HEK293T (cell line): Measurements from ENCODE around the gene USP13.

Experiments
- CTBP1 ChIP-seq: fragments of 450-650 bp; IDR thresholded peaks from 2 replicates; pipeline ENCODE4 v1.6.1; 2016; ENCODE audit warnings: borderline replicate concordance
- FOXM1 ChIP-seq: fragments of 450-650 bp; IDR thresholded peaks from 2 replicates; pipeline ENCODE4 v1.6.1; 2017; ENCODE audit warnings: mild to moderate bottlenecking, borderline replicate concordance
- SP1 ChIP-seq: fragments of 450-650 bp; IDR thresholded peaks from 2 replicates; pipeline ENCODE4 v1.6.1; 2017
- SUZ12 ChIP-seq: fragments of 450-650 bp; IDR thresholded peaks from 2 replicates; pipeline ENCODE4 v1.6.1; 2016; ENCODE audit warnings: mild to moderate bottlenecking

GRCh38 chr3:179719048-179719734 is 66.4 kb downstream of the USP13 start:
- no peak for TF ChIP-seq SP1
- TF ChIP-seq CTBP1 = no peak
- no peak for TF ChIP-seq FOXM1
- no peak for TF ChIP-seq SUZ12
